ENCODE results near the gene CLEC4E.
"Not testable (repeated sequence)": the region's sequence is repeated elsewhere in the genome, so short reads cannot be mapped to it uniquely, and the experiment has no call there.

Gene CLEC4E, protein sequence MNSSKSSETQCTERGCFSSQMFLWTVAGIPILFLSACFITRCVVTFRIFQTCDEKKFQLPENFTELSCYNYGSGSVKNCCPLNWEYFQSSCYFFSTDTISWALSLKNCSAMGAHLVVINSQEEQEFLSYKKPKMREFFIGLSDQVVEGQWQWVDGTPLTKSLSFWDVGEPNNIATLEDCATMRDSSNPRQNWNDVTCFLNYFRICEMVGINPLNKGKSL

DNA sequence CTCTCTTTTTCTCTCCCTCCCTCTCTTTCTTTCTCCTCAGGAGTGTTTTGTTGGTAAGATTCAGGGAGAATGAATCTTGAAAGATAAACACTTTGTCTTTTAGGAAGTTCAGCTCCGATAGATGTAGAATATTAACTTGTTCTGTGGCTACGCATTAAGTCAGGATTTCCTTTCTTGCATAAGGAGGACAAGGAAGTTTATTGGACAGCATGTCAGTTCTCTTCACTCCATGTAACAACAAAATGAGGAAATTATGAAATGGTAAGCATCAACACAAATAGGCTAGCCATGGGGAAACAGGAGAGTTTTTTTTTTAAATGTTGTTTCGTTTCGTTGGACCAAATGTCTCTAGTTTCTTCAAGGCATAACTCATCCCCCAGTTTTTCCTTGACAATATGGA, at the start of gene CLEC4E:
CLEC4E (minus strand) TSS at position 75 of the 400 bp plus-strand sequence. CDS start 108 bp downstream, outside the sequence.
- not testable (repeated sequence) for DNase-seq (ENCODE audit: low spot score)

DNA sequence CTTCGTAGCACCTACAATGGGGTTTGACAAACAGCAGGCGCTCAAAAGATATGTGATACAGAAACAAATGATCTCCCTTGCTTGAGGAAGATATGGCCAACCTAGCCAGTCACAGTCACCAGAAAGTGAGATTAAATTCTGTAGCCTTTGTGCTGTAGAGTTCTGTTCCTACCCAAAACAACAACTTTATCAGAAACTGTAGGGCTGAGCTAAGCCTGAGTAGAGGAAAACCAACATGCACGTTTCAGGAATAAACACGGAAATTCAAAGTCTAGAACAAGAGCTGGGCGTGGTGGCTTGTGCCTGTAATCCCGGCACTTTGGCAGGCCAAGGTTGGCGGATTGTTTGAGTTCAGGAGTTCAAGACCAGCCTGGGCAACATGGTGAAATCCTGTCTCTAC, 49.0 kb upstream of the CLEC4E start:
- no peak for DNase-seq (ENCODE audit: low spot score)

DNA sequence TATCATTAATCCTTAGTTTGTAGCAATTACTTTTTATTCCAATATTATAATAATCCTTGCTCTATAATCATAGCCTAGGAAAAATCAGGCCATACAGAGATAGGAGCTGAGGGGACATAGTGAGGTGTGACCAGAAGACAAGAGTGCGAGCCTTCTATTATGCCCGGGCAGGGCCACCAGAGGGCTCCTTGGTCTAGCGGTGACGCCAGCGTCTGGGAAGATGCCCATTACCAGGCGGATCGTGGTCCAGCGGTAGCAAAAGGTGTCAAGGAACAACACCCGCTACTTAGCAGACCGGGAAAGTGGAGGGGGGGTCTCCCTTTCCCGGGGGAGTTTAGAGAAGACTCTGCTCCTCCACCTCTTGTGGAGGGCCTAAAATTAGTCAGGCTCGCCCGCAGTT, 43.8 kb upstream of the CLEC4E start:
- not testable (repeated sequence) for DNase-seq (ENCODE audit: low spot score)

DNA sequence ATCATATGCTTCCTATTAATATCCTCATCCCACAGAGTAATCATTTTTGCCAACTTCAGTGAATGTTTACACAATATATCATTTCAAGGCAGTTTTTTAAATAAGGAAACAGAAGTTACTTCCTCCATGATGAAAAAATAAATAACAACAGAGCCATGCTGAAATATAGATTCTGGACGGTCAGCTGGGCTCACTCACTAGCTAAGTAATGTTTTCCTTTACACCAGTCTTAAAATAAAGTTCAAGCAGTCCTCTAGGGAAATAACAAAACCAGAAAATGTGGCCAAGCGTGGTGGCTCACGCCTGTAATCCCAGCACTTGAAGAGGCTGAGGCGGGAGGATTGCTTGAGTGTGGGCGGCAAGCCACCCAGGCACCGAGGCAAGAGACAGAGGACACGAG, 43.3 kb upstream of the CLEC4E start:
- DNase-seq (ENCODE audit: low spot score): no peak

DNA sequence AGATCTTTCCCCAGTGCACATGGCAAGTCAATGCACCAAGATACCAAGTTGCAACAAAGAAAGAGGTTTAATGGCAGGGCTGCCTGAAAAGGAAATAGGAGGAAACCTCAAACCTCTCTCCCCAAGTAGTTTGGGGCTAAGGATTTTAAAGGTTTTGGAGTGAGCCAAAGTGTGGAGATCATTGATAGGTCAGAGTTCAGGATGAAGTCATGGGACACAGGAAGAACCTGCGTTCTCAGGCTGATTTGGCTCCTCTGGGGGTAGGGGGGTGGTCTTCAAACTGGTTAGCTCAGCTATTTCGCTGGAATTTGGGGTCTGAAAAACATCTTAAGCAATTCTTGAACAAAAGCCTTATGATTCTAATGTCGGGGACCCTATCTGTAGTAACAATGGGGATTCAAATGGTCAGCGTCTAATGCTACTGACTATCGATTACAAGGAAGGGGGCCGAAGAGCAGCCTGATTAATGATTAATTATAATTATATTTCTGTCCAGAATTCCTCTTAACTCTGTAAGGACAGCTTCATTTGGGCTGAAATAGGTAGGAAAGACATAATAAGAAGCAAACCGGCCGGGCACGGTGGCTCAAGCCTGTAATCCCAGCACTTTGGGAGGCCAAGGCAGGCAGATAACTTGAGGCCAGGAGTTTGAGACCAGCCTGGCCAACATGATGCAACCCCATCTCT, 40.5 kb upstream of the CLEC4E start:
- no peak for DNase-seq (ENCODE audit: low spot score)

DNA sequence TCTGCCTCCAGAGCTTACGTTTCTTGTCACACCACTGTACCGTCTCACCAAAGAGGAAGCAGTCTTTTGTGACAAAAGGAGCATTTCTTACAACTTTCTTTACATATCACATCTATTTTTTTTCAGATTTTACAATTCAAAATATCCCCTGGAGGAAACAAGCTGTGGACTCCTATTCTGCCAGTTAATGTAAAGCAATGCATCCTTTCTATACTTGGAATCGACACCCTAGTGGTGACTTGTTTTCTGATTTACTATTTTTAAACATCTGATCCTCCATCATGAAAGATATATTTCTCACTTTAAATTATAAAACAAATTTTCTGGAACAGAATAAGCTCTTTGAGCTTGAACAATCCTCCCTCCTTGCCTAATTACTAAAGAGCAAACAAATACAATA, 37.2 kb upstream of the CLEC4E start:
- DNase-seq (ENCODE audit: low spot score): no peak

DNA sequence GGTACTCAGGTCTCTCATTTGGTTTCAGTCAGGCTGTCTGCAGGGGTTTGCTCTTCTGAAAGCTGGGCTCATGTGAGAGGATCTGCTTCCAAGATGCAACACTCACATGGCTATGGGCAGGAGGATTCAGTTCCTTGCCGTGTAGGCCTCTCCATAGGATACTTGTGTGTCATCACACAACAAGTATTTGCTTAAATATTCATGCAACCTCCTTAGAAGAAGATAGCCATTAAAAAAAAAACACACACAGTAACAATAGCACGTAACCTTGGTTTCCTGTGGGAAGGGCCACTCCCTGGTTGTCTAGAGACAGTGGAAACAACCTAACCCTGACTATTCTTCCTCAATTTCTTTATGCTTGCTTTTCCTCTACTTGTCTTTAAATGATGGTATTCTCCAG, 31.8 kb upstream of the CLEC4E start:
- no peak for DNase-seq (ENCODE audit: low spot score)

DNA sequence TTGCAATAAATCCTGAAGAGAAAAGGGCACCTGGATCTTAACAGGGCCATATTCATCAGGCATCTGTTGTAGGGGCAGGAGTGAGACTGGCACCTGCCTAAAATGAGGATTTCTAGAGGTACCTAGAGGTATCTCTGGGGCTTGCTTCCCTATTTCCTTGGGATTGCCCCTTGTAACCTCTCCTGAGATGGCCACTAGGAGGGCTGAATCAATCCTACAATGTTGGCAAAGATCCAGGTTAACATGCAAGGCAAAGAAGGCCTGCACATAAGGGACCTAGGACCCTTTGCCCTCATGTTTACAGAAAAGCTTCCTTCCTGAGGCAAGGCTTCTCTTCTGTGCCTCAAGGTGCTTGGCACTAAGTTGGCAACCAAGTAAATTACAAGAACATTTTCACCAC, 25.8 kb upstream of the CLEC4E start:
- DNase-seq (ENCODE audit: low spot score): no peak

DNA sequence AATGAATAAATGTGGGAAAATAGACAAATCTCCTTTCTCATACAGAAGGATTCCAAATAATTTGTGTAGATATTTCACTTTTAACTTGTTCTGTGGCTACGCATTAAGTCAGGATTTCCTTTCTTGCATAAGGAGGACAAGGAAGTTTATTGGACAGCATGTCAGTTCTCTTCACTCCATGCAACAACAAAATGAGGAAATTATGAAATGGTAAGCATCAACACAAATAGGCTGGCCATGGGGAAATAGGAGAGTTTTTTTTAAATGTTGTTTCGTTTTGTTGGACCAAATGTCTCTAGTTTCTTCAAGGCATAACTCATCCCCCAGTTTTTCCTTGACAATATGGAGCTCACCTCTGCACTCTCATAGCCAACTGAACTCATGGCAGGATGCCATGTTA, 25.3 kb upstream of the CLEC4E start:
- DNase-seq (ENCODE audit: low spot score): not testable (repeated sequence)

DNA sequence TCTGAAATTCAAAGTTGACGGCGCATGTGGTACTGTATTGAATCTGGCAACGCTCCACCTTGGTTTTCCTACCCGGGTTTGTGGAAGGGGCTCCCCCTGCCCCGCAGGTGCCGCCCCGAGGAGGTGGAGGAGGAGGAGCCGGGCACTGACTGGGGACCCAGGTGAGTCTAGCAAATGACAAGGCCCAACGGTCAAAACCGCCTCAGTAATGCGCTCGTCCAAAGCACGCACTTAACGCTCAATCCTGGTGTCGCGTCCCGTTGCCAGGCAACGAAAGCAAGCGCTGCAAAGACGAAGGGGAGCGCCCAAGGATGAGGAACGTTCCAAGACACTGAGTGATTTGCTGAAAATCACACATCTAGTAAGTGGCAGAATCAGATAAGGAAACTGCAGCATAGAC, 24.0 kb upstream of the CLEC4E start:
- DNase-seq (ENCODE audit: low spot score): no peak

DNA sequence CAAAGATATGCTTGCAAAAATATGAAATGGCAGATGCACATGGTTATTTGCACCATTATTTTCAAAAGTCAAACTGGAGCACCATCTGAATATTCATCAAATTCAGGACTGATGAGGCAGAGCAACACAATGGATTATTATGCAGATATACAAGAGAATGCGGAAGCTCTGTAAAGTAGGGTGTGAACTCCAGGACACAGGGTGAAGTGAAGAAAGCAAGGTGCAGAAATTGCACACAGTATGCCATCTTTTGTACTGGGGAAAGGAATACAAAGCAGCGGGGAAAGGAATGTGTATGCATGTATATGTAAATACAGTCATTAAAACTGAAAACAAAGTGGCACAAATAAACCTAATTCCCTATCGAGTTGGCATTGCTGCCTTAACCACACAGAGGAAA, 22.7 kb upstream of the CLEC4E start:
- DNase-seq (ENCODE audit: low spot score): no peak

DNA sequence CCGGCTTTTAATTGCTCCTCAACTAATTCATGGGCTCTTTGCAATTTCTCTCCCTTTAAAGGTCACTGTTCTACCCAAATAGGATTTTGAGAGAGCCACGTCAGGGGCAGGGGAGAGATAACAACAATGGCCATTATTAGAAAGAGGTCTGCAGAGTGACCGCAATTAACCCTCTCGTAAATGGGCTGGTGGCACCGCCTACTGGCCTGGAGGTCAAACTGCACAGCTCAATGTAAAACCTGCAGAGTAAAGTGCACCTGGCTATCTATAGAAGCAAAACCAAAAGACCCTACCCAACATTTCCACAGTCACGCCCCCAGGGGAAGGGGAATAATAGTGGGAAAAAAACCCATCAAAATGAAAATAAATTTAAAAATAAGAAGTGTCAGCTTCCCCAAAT, 21.6 kb upstream of the CLEC4E start:
- DNase-seq (ENCODE audit: low spot score): no peak

DNA sequence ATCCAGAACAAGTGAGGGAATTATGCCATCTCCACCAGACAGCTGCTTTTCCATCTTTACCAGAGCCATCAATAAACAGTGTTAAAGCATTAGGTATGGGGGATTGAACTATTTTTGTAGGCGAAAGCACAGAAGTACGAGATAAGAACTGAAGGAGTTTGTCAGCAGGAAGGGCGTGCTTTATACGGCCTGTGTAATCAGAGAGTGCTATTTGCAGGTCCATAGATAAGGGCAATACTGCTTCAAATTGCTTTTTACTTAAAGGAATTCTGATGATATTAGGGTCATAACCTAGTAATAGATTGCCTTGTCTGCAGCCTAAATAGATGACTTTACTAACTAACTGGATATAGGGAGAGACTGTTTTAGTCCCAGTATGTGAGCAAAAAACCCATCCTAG, 20.3 kb upstream of the CLEC4E start:
- no peak for DNase-seq (ENCODE audit: low spot score)

DNA sequence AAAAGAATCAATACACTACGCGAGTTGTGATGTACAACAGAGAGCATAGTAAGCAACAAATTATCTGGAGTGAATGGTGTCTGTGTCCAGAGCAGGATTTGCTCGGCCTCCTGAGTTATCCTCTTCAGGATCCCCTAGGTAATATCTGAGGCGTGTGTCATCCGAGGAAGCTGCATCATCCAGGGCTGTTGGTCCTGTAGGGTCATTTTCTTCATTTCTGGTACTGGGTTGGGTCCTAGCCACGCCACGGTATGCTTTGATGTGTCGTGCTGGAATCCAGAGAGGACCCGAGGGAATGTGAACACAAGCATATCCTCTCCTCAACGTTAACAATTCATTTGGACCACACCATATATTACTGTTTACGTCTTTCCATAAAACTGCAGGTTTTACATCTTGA, 19.0 kb upstream of the CLEC4E start:
- no peak for DNase-seq (ENCODE audit: low spot score)

DNA sequence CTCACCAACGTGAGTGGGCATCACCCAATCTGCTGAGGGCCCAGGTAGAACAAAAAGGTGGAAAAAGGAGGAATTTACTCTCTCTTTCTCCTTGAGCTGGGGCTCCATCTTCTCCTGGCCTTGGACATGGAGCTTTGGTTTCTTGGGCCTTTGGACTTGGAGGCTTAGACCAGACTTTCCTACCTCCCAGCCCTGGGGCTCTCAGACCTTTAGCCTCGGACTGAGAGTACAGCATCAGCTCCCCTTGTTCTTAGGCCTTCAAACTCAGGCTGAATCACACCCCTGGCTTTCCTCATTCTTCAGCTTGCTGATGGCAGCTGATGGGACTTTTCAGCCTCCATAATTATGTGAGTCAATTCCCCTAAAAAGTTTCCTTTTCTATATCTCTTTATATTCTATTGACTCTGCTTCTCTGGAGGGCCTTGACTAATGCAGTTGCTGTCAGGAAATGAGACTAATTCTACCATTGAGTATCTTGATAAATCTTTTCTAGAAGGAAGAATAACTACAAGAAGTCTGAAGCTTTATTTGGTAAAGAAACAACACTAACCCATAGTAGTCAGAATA, 15.9 kb upstream of the CLEC4E start:
- no peak for DNase-seq (ENCODE audit: low spot score)

DNA sequence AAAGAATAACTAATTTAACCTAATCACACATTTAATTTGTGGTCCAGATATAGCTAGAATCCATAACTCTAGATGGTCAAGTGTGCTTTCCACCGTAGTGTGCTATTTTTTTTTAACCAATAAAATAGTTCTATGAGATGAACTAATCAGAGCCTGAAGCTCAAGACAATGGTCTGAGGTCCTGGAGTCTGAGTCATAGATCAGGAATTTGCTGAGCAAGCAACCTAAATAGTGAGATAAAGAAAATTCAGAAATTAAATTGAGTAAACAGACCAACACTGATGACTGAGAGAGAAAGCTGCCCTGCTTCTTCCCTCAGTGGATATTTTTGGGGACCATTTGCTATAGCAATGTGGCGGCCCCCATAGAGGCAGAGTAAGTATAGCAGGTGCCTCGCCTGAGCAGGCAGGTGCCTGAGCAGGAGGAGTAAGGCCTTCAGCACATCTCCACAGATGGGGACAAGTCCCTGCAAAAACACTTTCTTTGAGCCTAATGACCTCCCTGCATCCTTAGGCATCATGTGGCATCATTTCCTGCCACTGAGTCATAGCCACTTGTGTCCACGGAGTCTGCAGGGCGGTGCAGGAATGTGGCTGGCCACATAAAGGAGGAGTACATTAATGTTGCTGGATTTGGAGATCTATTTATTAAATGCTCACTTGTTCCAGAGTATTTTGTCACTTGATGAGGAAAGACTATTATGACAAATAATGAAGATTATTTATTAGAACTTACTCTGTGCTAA, 13.9 kb upstream of the CLEC4E start:
- no peak for DNase-seq (ENCODE audit: low spot score)

DNA sequence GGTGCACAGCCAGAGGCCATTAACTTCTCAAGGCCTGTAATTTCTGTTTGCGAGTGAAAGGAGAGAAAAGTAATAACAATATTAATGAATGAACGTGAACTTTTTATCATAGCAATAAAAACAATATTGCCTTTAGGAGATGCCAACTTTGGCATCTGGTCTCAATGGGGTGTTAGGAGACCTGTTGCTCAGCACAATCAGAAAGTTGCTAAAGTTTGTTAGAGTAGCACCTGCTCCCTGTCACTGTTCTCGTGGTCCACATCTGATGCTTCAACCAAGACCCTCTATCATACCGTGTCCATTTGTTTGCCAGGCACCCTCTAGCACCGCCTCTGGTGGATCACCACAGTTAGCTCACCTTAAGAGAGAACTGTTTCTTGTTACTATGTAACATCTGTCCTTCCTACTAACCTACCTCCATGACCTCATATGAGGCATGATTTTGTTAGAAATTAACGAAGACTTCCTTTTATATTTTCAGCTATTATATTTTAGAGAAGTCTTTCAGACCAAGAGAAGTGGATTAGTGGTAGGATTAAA, 12.5 kb upstream of the CLEC4E start:
- no peak for DNase-seq (ENCODE audit: low spot score)

DNA sequence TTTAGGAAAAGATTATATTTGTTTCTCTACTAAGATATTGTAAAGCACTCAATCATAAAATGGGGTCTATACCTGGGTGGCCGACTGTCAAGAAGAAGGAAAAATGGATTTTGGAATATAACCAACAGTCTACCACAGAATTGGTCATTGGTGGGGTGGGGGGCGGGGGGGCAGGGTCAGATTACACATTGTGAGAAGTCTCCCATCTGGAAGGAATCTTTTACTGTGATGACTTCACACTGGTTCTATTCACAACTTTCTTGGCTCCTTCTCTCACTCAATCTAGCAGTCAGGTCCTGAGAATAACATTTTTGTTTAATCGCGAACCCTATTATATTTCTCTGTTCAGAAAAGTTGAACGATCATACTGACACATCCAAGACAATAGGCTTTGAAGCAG, 8.7 kb upstream of the CLEC4E start:
- DNase-seq (ENCODE audit: low spot score): no peak

DNA sequence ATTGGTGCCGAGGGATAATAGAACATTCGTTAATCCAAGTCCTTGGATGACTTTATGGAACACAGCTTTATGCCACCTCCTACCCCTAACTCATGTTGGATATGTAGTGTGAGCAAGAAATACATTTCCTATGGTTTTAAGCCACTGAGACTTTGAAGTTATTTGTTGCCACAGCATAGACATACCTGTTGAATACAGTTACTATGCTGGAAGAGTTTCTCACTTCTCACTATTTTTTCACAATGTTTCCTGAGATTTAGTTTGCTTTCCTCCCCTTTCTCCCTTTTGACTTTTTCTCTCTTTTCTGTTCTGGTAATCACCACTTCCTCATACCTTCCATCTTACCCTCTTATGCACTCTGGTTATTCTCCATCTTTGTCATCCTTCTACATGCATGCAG, 7.5 kb upstream of the CLEC4E start:
- DNase-seq (ENCODE audit: low spot score): no peak

DNA sequence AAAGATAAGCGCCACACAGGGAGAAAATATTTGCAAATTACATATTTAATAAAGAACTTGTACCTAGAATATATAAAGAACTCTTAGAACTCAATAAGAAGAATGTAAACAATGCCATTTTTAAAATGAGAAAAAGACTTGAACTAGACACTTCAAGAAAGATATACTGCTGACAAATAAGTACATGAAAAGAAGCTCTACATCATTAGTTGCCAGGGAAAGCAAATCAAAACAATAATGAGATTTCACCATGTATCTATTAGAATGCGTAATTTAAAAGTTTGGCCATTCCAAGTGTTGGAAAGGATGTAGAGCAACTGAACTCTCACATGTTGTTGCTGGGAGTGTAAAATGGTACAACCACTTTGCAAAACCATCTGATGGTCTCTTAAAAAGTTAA, 6.9 kb upstream of the CLEC4E start:
- no peak for DNase-seq (ENCODE audit: low spot score)

DNA sequence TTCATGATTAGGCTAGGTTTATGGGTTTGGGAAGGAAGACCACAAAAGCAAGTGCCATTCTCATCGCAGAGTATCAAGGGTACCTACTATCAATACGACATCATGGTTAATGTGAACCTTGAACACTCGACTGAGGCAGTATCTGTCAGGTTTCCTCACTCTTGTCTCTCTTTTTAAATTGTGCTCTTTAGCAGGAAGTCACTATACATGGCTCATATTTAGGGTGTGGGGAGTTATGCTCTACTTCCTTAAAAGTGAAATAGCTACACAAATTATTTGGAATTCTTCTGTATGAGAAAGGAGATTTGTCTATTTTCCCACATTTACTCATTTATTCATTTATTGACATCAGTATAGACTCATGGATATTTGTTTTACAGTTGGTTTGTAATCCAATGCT, 5.9 kb upstream of the CLEC4E start:
- DNase-seq (ENCODE audit: low spot score): no peak

DNA sequence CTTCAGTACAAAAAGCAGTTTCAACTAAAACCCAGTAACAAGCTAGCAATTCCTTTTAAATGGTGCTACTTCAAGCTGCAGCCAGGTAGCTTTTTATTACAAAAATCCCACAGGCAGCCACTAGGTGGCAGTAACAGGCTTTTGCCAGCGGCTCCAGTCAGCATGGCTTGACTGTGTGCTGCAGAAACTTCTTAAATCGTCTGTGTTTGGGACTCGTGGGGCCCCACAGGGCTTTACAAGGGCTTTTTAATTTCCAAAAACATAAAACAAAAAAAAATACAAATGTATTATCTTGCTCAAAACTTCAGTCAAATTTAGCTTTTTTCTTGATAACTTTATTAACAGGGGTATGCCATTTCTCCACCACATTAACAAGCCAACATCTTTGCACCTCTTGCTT, 3.6 kb upstream of the CLEC4E start:
- DNase-seq (ENCODE audit: low spot score): peak; percentile 50

DNA sequence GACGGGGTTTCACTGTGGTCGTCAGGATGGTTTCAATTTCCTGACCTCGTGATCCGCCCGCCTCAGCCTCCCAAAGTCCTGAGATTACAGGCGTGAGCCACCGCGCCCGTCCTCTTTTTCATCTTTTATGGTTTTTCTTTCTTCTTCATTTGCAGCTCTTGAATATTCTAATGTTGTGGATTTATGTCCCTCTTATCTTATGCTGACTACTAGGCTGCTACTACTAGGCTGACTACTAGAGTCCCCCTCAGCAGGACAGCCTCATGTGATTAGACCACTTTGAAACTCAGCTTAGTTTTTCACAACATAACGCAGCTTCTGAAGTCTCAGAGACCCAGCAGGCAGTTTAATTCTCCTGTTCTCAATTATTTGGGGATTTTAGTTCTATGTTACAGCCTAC, 857 bp upstream of the CLEC4E start:
- no peak for DNase-seq (ENCODE audit: low spot score)

All from COLO829 (cell line).